Activated CD8-positive, alpha-beta T cell treated with anti-CD3 and anti-CD28 coated beads for 36 hours (primary cell): Measurements from ENCODE around the gene POLD1. TPM values are rescaled to one million over a fixed set of nuclear protein-coding genes. Genes with fewer than 3 reads are reported as not detected.

ENCODE experiments used
- ATAC-seq: fragments of 200-7000 bp; cut with Tn5 transposase; one replicate; pipeline ENCODE4 v1.10.0; 2021; ENCODE audit warnings: mild to moderate bottlenecking, moderate library complexity
- CTCF ChIA-PET: fragments of 350-600 bp; sonication (Branson Sonifier 250); formaldehyde crosslinking; loops from one replicate; lab custom pipeline; 2021; ENCODE audit warnings: antibody characterized with exemption; lab: Charles Lee
- POLR2A ChIA-PET: fragments of 350-600 bp; sonication (Branson Sonifier 250); formaldehyde crosslinking; loops from one replicate; lab custom pipeline; 2021; ENCODE audit warnings: antibody characterized with exemption; lab: Charles Lee
- DNase-seq: peaks from one replicate; pipeline ENCODE4 v3.0.0-alpha.2; 2020
- H3K27ac Mint-ChIP-seq: one replicate; pipeline ENCODE4 v1.8.0; 2021; ENCODE audit warnings: mild to moderate bottlenecking, mixed read lengths
- H3K27me3 Mint-ChIP-seq: one replicate; pipeline ENCODE4 v1.8.0; 2021; ENCODE audit warnings: mixed read lengths
- H3K36me3 Mint-ChIP-seq: one replicate; pipeline ENCODE4 v1.8.0; 2021; ENCODE audit warnings: low read depth, mixed read lengths
- H3K4me1 Mint-ChIP-seq: one replicate; pipeline ENCODE4 v1.8.0; 2021; ENCODE audit warnings: low read depth, mixed read lengths
- H3K4me3 Mint-ChIP-seq: one replicate; pipeline ENCODE4 v1.8.0; 2021; ENCODE audit warnings: mild to moderate bottlenecking, moderate library complexity, mixed read lengths
- H3K9me3 Mint-ChIP-seq: one replicate; pipeline ENCODE4 v1.8.0; 2021; ENCODE audit warnings: mixed read lengths
- intact Hi-C: fragments of 100-400 bp; cut with micrococcal nuclease; formaldehyde crosslinking; loops from one replicate; pipeline ENCODE4 v1.10.0; 2022
- total RNA-seq, 2 experiments: library from RNA; stranded (reverse); gene quantifications; one replicate each; pipeline ENCODE4 v1.2.3, GENCODE V29; 2021
- TF ChIP-seq, protein P1 (sequence below): fragments of 200-600 bp; IDR thresholded peaks from one replicate; pipeline ENCODE4 v1.8.0; 2022; ENCODE audit warnings: antibody characterized with exemption, mild to moderate bottlenecking

Gene POLD1
- total RNA-seq, 2 experiments from 2014 or later = 214 to 215 TPM

DNA sequence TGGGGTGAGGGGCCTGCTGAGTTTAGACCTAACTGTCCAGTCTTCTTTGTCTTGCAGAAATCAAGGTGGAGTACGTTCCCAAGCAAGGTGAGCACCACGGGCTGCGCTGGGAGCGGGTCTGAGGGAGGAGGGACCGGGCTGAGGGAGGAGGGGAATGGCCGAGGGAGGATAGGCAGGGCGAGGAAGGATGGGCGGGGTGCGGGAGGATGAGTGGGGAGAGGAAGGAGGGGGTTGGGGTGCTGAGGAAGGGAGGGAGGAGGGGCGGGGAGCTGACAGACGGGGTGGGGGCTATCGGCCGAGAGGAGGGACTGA lies 67.0 kb downstream of the POLD1 start:
- ATAC-seq (no peak), DNase-seq (no peak)
- ChIA-PET POLR2A (interaction anchor here (1.0 kb wide), 1 partner anchor 117 kb away, joined by 3 read pairs; no protein-coding TSS in a partner anchor), CTCF (no interaction called here)
- intact Hi-C loops = no loop called here
- Mint-ChIP-seq H3K9me3 (no peaks in the 10 kb centered on the region), H3K27me3 (peaks cover 8% of the 10 kb centered on the region), H3K27ac (no peak overlapping the region), H3K4me3 (no peak overlapping the region), H3K4me1 (no peaks in the 10 kb centered on the region), H3K36me3 (no peaks in the 10 kb centered on the region)
- TF ChIP-seq, protein P1, sequence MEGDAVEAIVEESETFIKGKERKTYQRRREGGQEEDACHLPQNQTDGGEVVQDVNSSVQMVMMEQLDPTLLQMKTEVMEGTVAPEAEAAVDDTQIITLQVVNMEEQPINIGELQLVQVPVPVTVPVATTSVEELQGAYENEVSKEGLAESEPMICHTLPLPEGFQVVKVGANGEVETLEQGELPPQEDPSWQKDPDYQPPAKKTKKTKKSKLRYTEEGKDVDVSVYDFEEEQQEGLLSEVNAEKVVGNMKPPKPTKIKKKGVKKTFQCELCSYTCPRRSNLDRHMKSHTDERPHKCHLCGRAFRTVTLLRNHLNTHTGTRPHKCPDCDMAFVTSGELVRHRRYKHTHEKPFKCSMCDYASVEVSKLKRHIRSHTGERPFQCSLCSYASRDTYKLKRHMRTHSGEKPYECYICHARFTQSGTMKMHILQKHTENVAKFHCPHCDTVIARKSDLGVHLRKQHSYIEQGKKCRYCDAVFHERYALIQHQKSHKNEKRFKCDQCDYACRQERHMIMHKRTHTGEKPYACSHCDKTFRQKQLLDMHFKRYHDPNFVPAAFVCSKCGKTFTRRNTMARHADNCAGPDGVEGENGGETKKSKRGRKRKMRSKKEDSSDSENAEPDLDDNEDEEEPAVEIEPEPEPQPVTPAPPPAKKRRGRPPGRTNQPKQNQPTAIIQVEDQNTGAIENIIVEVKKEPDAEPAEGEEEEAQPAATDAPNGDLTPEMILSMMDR = no peak

DNA sequence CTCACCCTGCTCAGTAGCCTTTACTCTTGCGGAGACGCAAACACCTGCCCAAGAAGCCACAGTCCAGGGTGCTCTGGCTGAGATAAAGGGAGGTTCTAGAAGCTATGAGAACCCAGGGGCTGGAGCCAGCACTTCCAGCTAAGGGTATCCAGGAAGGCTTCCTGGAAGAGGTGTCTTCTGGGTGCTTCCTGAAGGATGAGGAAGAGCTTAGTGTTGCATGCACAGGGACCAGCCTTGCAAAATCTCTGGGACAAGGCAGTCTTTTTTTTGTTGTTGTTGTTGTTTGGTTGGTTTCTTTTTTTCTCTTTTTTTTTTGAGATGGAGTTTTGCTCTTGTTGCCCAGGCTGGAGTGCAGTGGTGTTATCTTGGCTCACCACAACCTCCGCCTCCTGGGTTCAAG lies 69.1 kb downstream of the POLD1 start:
- intact Hi-C loops = no loop called here
- H3K9me3 Mint-ChIP-seq = no peaks in the 10 kb centered on the region
- no peak overlapping the region for H3K4me3 Mint-ChIP-seq
- DNase-seq = no peak
- no peak overlapping the region for H3K27ac Mint-ChIP-seq
- ChIA-PET CTCF (interaction anchor here (0.6 kb wide), 1 partner anchor 44 kb away, joined by 5 read pairs; no protein-coding TSS in a partner anchor), POLR2A (interaction anchor here (0.6 kb wide), 1 partner anchor 34 kb away, joined by 3 read pairs; the partner anchor contains the start of gene SPIB)
- no peaks in the 10 kb centered on the region for H3K4me1 Mint-ChIP-seq
- H3K36me3 Mint-ChIP-seq = no peaks in the 10 kb centered on the region
- ATAC-seq = no peak
- peaks cover 19% of the 10 kb centered on the region for H3K27me3 Mint-ChIP-seq
- TF ChIP-seq, protein P1 = no peak

DNA sequence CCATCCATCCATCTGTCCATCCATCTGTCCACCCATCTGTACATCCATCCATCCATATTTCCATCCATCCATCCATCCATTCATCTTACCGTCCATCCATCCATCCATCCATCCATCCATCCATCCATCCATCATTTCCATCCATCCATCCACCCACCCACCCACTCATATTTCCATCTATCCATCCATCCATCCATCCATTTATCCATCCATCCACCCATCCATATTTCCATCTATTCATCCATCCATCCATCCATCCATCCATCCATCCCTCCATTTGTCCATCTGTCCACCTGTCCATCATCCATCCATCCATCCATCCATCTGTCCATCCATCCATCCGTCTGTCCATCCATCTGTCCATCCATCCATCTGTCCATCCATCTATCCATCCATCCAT lies 71.8 kb downstream of the POLD1 start:
- POLR2A ChIA-PET = no interaction called here
- DNase-seq (no peak), ATAC-seq (no peak)
- H3K9me3 Mint-ChIP-seq = no peaks in the 10 kb centered on the region
- H3K36me3 Mint-ChIP-seq = no peaks in the 10 kb centered on the region
- peaks cover 24% of the 10 kb centered on the region for H3K27me3 Mint-ChIP-seq
- no peak overlapping the region for H3K4me3 Mint-ChIP-seq
- intact Hi-C loops = no loop called here
- CTCF ChIA-PET = no interaction called here
- TF ChIP-seq, protein P1 = no peak
- peaks cover 11% of the 10 kb centered on the region for H3K4me1 Mint-ChIP-seq
- no peak overlapping the region for H3K27ac Mint-ChIP-seq

DNA sequence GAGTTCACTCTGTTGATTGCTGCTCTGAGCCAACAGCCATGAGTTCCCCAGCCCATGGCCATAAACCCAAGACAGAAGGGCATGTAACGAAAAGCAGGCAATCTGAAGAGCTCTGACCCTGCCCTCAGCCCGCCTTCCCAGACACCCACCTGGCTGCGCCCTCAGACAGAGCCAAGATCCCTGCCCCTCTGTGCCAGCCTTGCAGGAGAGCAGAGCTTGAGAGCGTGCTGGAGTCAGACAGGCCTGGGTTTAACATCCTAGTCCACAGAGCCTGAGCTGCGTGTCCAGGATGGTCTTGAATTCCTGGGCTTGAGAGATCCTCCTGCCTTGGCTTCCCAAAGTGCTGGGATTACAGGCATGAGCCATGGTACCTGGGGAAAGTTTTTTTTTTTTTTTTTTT lies 73.2 kb downstream of the POLD1 start:
- no peak overlapping the region for H3K27ac Mint-ChIP-seq
- H3K27me3 Mint-ChIP-seq = peaks cover 28% of the 10 kb centered on the region
- POLR2A ChIA-PET = no interaction called here
- no peaks in the 10 kb centered on the region for H3K9me3 Mint-ChIP-seq
- intact Hi-C loops = no loop called here
- peaks cover 15% of the 10 kb centered on the region for H3K4me1 Mint-ChIP-seq
- TF ChIP-seq, protein P1 = no peak
- CTCF ChIA-PET = no interaction called here
- no peak overlapping the region for H3K4me3 Mint-ChIP-seq
- ATAC-seq (no peak), DNase-seq (no peak)
- no peaks in the 10 kb centered on the region for H3K36me3 Mint-ChIP-seq

DNA sequence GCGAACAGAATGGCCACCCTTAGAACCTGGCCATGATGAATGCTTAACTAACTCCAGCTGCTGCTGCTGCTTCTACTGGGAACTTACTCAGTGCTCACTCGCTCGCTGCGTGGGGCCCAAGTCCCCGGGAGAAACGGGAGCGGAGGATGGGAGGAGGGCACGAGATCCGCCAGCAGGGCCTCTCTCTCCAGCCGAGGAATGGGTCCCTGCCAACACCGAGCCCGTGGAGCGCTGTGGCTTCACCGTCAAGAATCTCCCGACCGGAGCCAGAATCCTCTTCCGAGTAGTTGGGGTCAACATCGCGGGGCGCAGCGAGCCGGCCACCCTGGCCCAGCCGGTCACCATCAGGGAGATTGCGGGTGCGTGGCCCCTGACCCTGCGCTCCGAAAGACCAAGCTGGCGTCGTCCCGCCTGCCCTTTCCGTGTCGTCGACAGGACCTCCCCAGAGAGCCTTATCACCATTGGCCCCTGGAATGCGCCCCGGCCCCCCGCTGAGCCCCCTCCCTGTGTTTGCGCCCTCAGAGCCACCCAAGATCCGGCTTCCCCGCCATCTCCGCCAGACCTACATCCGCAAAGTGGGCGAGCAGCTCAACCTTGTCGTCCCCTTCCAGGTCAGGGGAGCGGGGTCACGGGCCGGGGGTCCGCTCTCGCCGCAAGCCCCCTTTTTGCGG lies 74.4 kb downstream of the POLD1 start:
- TF ChIP-seq, protein P1 = no peak
- DNase-seq = no peak
- Mint-ChIP-seq H3K4me3 (no peak overlapping the region), H3K9me3 (no peaks in the 10 kb centered on the region), H3K4me1 (peaks cover 15% of the 10 kb centered on the region), H3K36me3 (no peaks in the 10 kb centered on the region), H3K27ac (no peak overlapping the region), H3K27me3 (peaks cover 28% of the 10 kb centered on the region)
- POLR2A ChIA-PET = no interaction called here
- intact Hi-C loops = no loop called here
- ATAC-seq = no peak
- CTCF ChIA-PET = no interaction called here
